ENCODE data around the gene INHBC. TPM values are rescaled to one million over a fixed set of nuclear protein-coding genes. Genes with fewer than 3 reads are reported as not detected.

Gene INHBC
- total RNA-seq, 1 donor from 2014 or later = not detected

DNA sequence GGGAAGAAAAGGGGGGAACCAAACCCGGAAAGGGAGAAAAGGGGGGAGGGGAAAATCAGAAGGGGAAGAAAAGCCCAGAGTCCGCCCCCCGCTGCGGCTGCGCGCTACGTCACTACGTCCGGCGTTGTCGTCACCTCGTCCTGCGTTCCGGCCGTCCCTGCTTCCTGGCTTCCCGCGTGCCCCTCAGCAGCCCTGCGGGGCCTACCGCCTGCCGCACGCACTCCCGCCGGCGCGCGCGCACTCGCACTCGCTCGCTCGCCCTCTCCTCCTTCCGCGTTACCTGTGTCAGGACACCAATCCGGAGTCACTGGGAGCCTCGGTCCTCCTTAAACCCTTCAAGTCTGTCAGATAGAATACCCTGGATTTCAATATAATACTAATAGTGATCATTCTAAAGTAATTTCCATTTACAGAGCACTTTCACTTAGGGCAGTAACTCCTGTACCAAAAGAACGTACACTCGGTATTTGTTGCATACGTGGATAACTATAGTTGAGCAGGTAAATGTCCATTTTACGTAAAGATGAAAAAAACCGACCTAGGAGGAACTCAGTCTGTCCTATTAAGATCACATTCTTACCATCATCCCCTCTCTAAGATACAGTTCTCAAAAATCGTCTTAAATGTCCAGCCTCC lies 3.5 kb upstream of the INHBC start, which contains the start of gene R3HDM2:
R3HDM2 (minus strand) TSS at position 113 of the 636 bp plus-strand sequence. CDS start 120,615 bp downstream, outside the sequence.
- Histone ChIP-seq H3K27ac (peak within 1 kb of the TSS; percentile 83), H3K36me3 (no peaks in the 10 kb centered on the region), H3K4me3 (peak within 1 kb of the TSS; percentile 77), H3K4me1 (peaks cover 14% of the 10 kb centered on the region), H3K27me3 (ENCODE audit: low read depth) (no peaks in the 10 kb centered on the region), H3K9me3 (no peaks in the 10 kb centered on the region)
- intact Hi-C loops (cut with DNase I) = no loop called here
- TF ChIP-seq, protein P1, sequence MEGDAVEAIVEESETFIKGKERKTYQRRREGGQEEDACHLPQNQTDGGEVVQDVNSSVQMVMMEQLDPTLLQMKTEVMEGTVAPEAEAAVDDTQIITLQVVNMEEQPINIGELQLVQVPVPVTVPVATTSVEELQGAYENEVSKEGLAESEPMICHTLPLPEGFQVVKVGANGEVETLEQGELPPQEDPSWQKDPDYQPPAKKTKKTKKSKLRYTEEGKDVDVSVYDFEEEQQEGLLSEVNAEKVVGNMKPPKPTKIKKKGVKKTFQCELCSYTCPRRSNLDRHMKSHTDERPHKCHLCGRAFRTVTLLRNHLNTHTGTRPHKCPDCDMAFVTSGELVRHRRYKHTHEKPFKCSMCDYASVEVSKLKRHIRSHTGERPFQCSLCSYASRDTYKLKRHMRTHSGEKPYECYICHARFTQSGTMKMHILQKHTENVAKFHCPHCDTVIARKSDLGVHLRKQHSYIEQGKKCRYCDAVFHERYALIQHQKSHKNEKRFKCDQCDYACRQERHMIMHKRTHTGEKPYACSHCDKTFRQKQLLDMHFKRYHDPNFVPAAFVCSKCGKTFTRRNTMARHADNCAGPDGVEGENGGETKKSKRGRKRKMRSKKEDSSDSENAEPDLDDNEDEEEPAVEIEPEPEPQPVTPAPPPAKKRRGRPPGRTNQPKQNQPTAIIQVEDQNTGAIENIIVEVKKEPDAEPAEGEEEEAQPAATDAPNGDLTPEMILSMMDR (IDR thresholded peaks at IDR 0.05) = no peak
- ATAC-seq (peak; percentile 99), DNase-seq (peak; percentile 98)

DNA sequence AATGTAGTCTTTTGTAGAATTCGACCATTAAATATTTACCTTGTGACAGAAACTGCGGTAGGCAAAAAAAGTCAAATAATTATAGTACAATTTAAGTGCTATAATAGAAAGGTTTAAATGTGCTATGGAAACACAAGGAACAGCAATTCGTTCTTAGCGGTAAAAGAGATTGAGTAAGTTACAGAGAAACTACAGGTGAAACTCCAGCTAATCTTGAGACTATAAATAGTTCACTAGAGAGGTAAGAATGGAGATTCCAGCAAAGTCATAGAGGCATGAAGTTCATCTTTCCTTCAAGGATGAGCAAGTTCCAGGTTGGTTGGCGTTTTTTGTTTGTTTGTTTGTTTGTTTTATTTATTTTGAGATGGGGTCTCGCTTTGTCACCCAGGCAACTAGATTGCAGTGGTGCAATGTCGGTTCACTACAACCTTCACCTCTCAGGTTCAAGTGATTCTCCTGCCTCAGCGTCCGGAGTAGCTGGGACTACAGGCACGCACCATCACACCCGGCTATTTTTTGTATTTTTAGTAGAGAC lies 2.9 kb upstream of the INHBC start:
- TF ChIP-seq, protein P1 (IDR thresholded peaks at IDR 0.05) = no peak
- Histone ChIP-seq H3K27me3 (ENCODE audit: low read depth) (no peaks in the 10 kb centered on the region), H3K36me3 (no peaks in the 10 kb centered on the region), H3K4me1 (peaks cover 14% of the 10 kb centered on the region), H3K9me3 (no peaks in the 10 kb centered on the region), H3K4me3 (peak overlapping the region; percentile 77), H3K27ac (peak overlapping the region; percentile 83)
- intact Hi-C loops (cut with DNase I) = no loop called here
- no peak for DNase-seq
- ATAC-seq = no peak

DNA sequence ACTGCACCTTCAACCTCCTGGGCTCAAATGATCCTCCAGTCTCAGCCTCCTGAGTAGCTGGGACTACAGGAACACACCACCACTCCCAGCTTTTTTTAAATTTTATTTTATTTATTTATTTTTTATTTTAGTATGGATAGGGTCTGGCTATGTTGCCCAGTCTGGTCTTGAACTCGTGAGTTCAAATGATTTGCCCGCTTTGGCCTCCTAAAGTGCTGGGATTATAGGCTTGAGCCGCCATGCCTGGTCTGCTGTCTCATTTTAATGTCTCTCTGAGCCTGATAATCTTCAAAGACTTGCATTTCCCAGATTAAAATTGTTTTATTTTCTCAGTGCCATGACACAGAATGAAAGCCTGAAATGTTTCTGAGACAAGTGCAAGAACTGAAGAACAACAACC lies 1.2 kb upstream of the INHBC start:
- intact Hi-C loops (cut with DNase I) = no loop called here
- Histone ChIP-seq H3K27ac (no peak overlapping the region), H3K4me3 (no peak overlapping the region), H3K36me3 (no peaks in the 10 kb centered on the region), H3K27me3 (ENCODE audit: low read depth) (no peaks in the 10 kb centered on the region), H3K4me1 (peaks cover 14% of the 10 kb centered on the region), H3K9me3 (no peaks in the 10 kb centered on the region)
- DNase-seq = no peak
- ATAC-seq = no peak
- TF ChIP-seq, protein P1 (IDR thresholded peaks at IDR 0.05) = no peak

DNA sequence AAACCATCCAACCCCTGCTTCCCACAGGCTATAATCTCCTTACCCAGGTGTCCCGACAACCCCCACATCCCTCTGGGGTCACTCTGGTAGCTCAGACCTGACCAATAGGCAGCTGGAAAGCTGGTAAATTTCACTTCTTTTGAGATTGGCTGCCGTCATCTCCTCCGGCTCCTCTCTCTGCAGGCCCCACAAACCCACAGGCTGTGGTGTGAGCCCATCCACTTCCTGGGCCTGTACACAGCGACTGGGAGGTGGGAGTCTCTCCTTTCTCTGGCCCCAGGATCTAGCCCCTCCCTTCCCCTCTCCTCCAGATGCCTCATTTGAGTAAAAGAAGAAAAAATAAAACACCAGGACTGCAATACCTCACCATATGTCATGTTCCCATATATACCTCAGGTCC lies 709 bp downstream of the INHBC start:
- no peak overlapping the region for H3K27ac ChIP-seq
- DNase-seq = no peak
- peaks cover 6% of the 10 kb centered on the region for H3K4me1 ChIP-seq
- H3K27me3 ChIP-seq (ENCODE audit: low read depth) = no peaks in the 10 kb centered on the region
- H3K9me3 ChIP-seq = no peaks in the 10 kb centered on the region
- ATAC-seq = no peak
- TF ChIP-seq, protein P1 (IDR thresholded peaks at IDR 0.05) = no peak
- intact Hi-C loops (cut with DNase I) = no loop called here
- no peak overlapping the region for H3K4me3 ChIP-seq
- H3K36me3 ChIP-seq = no peaks in the 10 kb centered on the region

DNA sequence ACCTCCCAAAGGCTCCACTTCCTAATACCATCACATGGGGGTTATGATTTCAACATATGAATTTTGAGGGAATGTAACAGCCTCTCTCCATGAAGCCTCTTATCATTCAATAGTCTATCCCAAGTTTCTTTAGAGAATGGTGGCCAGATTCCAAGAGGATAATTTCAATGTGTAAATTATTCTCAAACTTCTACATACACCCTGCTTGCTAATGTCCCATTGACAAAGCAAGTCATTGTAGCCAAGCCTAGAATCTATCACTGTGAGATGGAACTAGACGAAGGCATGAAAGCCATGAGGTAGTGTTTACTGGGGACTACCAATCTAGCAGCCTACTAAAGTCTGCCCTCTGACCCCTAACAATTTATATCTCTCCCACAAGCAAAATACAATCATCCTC lies 3.8 kb downstream of the INHBC start:
- ATAC-seq = no peak
- Histone ChIP-seq H3K9me3 (no peaks in the 10 kb centered on the region), H3K27ac (no peak overlapping the region), H3K36me3 (no peaks in the 10 kb centered on the region), H3K27me3 (ENCODE audit: low read depth) (no peaks in the 10 kb centered on the region), H3K4me1 (no peaks in the 10 kb centered on the region), H3K4me3 (no peak overlapping the region)
- intact Hi-C loops (cut with DNase I) = no loop called here
- TF ChIP-seq, protein P1 (IDR thresholded peaks at IDR 0.05) = no peak
- DNase-seq = no peak
